Measurements from ENCODE around the gene UGT1A4.

The UGT1A4 gene

GRCh38 chr2:233686928-233687327 lies 31.6 kb upstream of the UGT1A4 start:
- Histone ChIP-seq H3K9me3 (ENCODE audit: control insufficient read depth, low read depth, low read length) (no peaks in the 10 kb centered on the region), H3K27ac (ENCODE audit: low read length) (no peak overlapping the region), H3K4me3 (ENCODE audit: low read length) (no peak overlapping the region), H3K27me3 (ENCODE audit: control insufficient read depth, insufficient read depth, low read length) (no peaks in the 10 kb centered on the region), H3K36me3 (ENCODE audit: control insufficient read depth, low read depth, low read length) (no peaks in the 10 kb centered on the region), H3K9ac (ENCODE audit: low read length) (no peak overlapping the region), H3K4me1 (ENCODE audit: control insufficient read depth, low read depth, low read length) (peaks cover 20% of the 10 kb centered on the region)

GRCh38 chr2:233688341-233688740 lies 30.2 kb upstream of the UGT1A4 start:
- H3K4me3 ChIP-seq (ENCODE audit: low read length) = no peak overlapping the region
- H3K27ac ChIP-seq (ENCODE audit: low read length) = no peak overlapping the region
- peaks cover 21% of the 10 kb centered on the region for H3K4me1 ChIP-seq (ENCODE audit: control insufficient read depth, low read depth, low read length)
- H3K27me3 ChIP-seq (ENCODE audit: control insufficient read depth, insufficient read depth, low read length) = no peaks in the 10 kb centered on the region
- H3K36me3 ChIP-seq (ENCODE audit: control insufficient read depth, low read depth, low read length) = no peaks in the 10 kb centered on the region
- no peak overlapping the region for H3K9ac ChIP-seq (ENCODE audit: low read length)
- no peaks in the 10 kb centered on the region for H3K9me3 ChIP-seq (ENCODE audit: control insufficient read depth, low read depth, low read length)

GRCh38 chr2:233689031-233689430 lies 29.5 kb upstream of the UGT1A4 start:
- H3K4me1 ChIP-seq (ENCODE audit: control insufficient read depth, low read depth, low read length) = peaks cover 21% of the 10 kb centered on the region
- no peaks in the 10 kb centered on the region for H3K36me3 ChIP-seq (ENCODE audit: control insufficient read depth, low read depth, low read length)
- no peak overlapping the region for H3K9ac ChIP-seq (ENCODE audit: low read length)
- H3K9me3 ChIP-seq (ENCODE audit: control insufficient read depth, low read depth, low read length) = no peaks in the 10 kb centered on the region
- no peak overlapping the region for H3K4me3 ChIP-seq (ENCODE audit: low read length)
- no peak overlapping the region for H3K27ac ChIP-seq (ENCODE audit: low read length)
- no peaks in the 10 kb centered on the region for H3K27me3 ChIP-seq (ENCODE audit: control insufficient read depth, insufficient read depth, low read length)

GRCh38 chr2:233689501-233689900 lies 29.0 kb upstream of the UGT1A4 start:
- Histone ChIP-seq H3K9me3 (ENCODE audit: control insufficient read depth, low read depth, low read length) (no peaks in the 10 kb centered on the region), H3K36me3 (ENCODE audit: control insufficient read depth, low read depth, low read length) (no peaks in the 10 kb centered on the region), H3K4me3 (ENCODE audit: low read length) (no peak overlapping the region), H3K27ac (ENCODE audit: low read length) (no peak overlapping the region), H3K27me3 (ENCODE audit: control insufficient read depth, insufficient read depth, low read length) (no peaks in the 10 kb centered on the region), H3K9ac (ENCODE audit: low read length) (no peak overlapping the region), H3K4me1 (ENCODE audit: control insufficient read depth, low read depth, low read length) (peaks cover 21% of the 10 kb centered on the region)

- Histone ChIP-seq H3K9ac (ENCODE audit: low read length) (no peak overlapping the region), H3K36me3 (ENCODE audit: control insufficient read depth, low read depth, low read length) (no peaks in the 10 kb centered on the region), H3K9me3 (ENCODE audit: control insufficient read depth, low read depth, low read length) (no peaks in the 10 kb centered on the region), H3K4me1 (ENCODE audit: control insufficient read depth, low read depth, low read length) (peaks cover 21% of the 10 kb centered on the region), H3K4me3 (ENCODE audit: low read length) (no peak overlapping the region), H3K27ac (ENCODE audit: low read length) (no peak overlapping the region), H3K27me3 (ENCODE audit: control insufficient read depth, insufficient read depth, low read length) (no peaks in the 10 kb centered on the region)
Observed at GRCh38 chr2:233690444-233690843, 28.1 kb upstream of the UGT1A4 start.

GRCh38 chr2:233691443-233692433 lies 26.8 kb upstream of the UGT1A4 start:
- Histone ChIP-seq H3K9me3 (ENCODE audit: control insufficient read depth, low read depth, low read length) (no peaks in the 10 kb centered on the region), H3K27me3 (ENCODE audit: control insufficient read depth, insufficient read depth, low read length) (no peaks in the 10 kb centered on the region), H3K9ac (ENCODE audit: low read length) (no peak overlapping the region), H3K4me3 (ENCODE audit: low read length) (no peak overlapping the region), H3K36me3 (ENCODE audit: control insufficient read depth, low read depth, low read length) (no peaks in the 10 kb centered on the region), H3K27ac (ENCODE audit: low read length) (no peak overlapping the region), H3K4me1 (ENCODE audit: control insufficient read depth, low read depth, low read length) (peaks cover 21% of the 10 kb centered on the region)

GRCh38 chr2:233692648-233693047 lies 25.9 kb upstream of the UGT1A4 start, which contains the start of gene UGT1A6:
Gene UGT1A6, plus strand, starts transcription at chr2:233692890. Its CDS starts 115 bp downstream, at chr2:233693005.
- H3K4me3 ChIP-seq (ENCODE audit: low read length) = no peak within 1 kb of the TSS
- peaks cover 21% of the 10 kb centered on the region for H3K4me1 ChIP-seq (ENCODE audit: control insufficient read depth, low read depth, low read length)
- no peaks in the 10 kb centered on the region for H3K36me3 ChIP-seq (ENCODE audit: control insufficient read depth, low read depth, low read length)
- H3K27ac ChIP-seq (ENCODE audit: low read length) = no peak within 1 kb of the TSS
- no peak within 1 kb of the TSS for H3K9ac ChIP-seq (ENCODE audit: low read length)
- H3K27me3 ChIP-seq (ENCODE audit: control insufficient read depth, insufficient read depth, low read length) = no peaks in the 10 kb centered on the region
- no peaks in the 10 kb centered on the region for H3K9me3 ChIP-seq (ENCODE audit: control insufficient read depth, low read depth, low read length)

GRCh38 chr2:233693963-233694362 lies 24.6 kb upstream of the UGT1A4 start:
- no peak overlapping the region for H3K27ac ChIP-seq (ENCODE audit: low read length)

GRCh38 chr2:233698740-233699139 lies 19.8 kb upstream of the UGT1A4 start:
- H3K9me3 ChIP-seq (ENCODE audit: control insufficient read depth, low read depth, low read length) = no peaks in the 10 kb centered on the region
- no peak overlapping the region for H3K27ac ChIP-seq (ENCODE audit: low read length)
- H3K36me3 ChIP-seq (ENCODE audit: control insufficient read depth, low read depth, low read length) = no peaks in the 10 kb centered on the region
- H3K4me1 ChIP-seq (ENCODE audit: control insufficient read depth, low read depth, low read length) = peaks cover 11% of the 10 kb centered on the region
- H3K4me3 ChIP-seq (ENCODE audit: low read length) = no peak overlapping the region
- H3K27me3 ChIP-seq (ENCODE audit: control insufficient read depth, insufficient read depth, low read length) = no peaks in the 10 kb centered on the region
- no peak overlapping the region for H3K9ac ChIP-seq (ENCODE audit: low read length)

More at GRCh38 chr2:233693963-233694362, 24.6 kb upstream of the UGT1A4 start:
- H3K9me3 ChIP-seq (ENCODE audit: control insufficient read depth, low read depth, low read length) = no peaks in the 10 kb centered on the region
- H3K36me3 ChIP-seq (ENCODE audit: control insufficient read depth, low read depth, low read length) = no peaks in the 10 kb centered on the region
- no peak overlapping the region for H3K4me3 ChIP-seq (ENCODE audit: low read length)
- no peaks in the 10 kb centered on the region for H3K27me3 ChIP-seq (ENCODE audit: control insufficient read depth, insufficient read depth, low read length)
- H3K4me1 ChIP-seq (ENCODE audit: control insufficient read depth, low read depth, low read length) = peaks cover 15% of the 10 kb centered on the region
- no peak overlapping the region for H3K9ac ChIP-seq (ENCODE audit: low read length)

- peaks cover 11% of the 10 kb centered on the region for H3K4me1 ChIP-seq (ENCODE audit: control insufficient read depth, low read depth, low read length)
- peak overlapping the region; percentile 51 for H3K9ac ChIP-seq (ENCODE audit: low read length)
- no peaks in the 10 kb centered on the region for H3K9me3 ChIP-seq (ENCODE audit: control insufficient read depth, low read depth, low read length)
- no peaks in the 10 kb centered on the region for H3K27me3 ChIP-seq (ENCODE audit: control insufficient read depth, insufficient read depth, low read length)
- no peak overlapping the region for H3K27ac ChIP-seq (ENCODE audit: low read length)
- H3K36me3 ChIP-seq (ENCODE audit: control insufficient read depth, low read depth, low read length) = no peaks in the 10 kb centered on the region
- no peak overlapping the region for H3K4me3 ChIP-seq (ENCODE audit: low read length)
Observed at GRCh38 chr2:233699424-233700027, 19.0 kb upstream of the UGT1A4 start.

- Histone ChIP-seq H3K4me1 (ENCODE audit: control insufficient read depth, low read depth, low read length) (peaks cover 11% of the 10 kb centered on the region), H3K4me3 (ENCODE audit: low read length) (no peak overlapping the region), H3K36me3 (ENCODE audit: control insufficient read depth, low read depth, low read length) (no peaks in the 10 kb centered on the region), H3K9ac (ENCODE audit: low read length) (peak overlapping the region; percentile 51), H3K27me3 (ENCODE audit: control insufficient read depth, insufficient read depth, low read length) (no peaks in the 10 kb centered on the region), H3K27ac (ENCODE audit: low read length) (peak overlapping the region; percentile 82), H3K9me3 (ENCODE audit: control insufficient read depth, low read depth, low read length) (no peaks in the 10 kb centered on the region)
Observed at GRCh38 chr2:233700028-233700635, 18.4 kb upstream of the UGT1A4 start.
